Esophagus squamous epithelium (tissue), 4 donors: ENCODE results near the gene ZSWIM5.

Source experiments
- POLR2A ChIP-seq, 4 donors: fragments of 450-650 bp; IDR thresholded peaks; one replicate each; pipeline ENCODE4 v1.6.1; 2017; ENCODE audit warnings: antibody characterized with exemption in 4 of 4, mild to moderate bottlenecking in 4 of 4, moderate library complexity in 3 of 4
- TF ChIP-seq, protein P1 (sequence below), 6 experiments: fragments of 450-650 bp in 4 of 6; fragments of 200-600 bp in 2 of 6; sonication (generic) in 2 of 6; IDR thresholded peaks; one replicate each; pipeline ENCODE4 v1.5.1; 2016 to 2019; ENCODE audit warnings: antibody characterized with exemption in 6 of 6, mild to moderate bottlenecking in 4 of 6, moderate library complexity in 4 of 6

GRCh38 chr1:45243476-45244343, 37.3 kb upstream of the ZSWIM5 start:
- TF ChIP-seq, protein P1, sequence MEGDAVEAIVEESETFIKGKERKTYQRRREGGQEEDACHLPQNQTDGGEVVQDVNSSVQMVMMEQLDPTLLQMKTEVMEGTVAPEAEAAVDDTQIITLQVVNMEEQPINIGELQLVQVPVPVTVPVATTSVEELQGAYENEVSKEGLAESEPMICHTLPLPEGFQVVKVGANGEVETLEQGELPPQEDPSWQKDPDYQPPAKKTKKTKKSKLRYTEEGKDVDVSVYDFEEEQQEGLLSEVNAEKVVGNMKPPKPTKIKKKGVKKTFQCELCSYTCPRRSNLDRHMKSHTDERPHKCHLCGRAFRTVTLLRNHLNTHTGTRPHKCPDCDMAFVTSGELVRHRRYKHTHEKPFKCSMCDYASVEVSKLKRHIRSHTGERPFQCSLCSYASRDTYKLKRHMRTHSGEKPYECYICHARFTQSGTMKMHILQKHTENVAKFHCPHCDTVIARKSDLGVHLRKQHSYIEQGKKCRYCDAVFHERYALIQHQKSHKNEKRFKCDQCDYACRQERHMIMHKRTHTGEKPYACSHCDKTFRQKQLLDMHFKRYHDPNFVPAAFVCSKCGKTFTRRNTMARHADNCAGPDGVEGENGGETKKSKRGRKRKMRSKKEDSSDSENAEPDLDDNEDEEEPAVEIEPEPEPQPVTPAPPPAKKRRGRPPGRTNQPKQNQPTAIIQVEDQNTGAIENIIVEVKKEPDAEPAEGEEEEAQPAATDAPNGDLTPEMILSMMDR (IDR thresholded peaks at IDR 0.05): no peak
- no peak for TF ChIP-seq POLR2A (IDR thresholded peaks at IDR 0.05)
